ENCODE measurements around the gene ZNF83.
"Not testable (repeated sequence)": the region's sequence is repeated elsewhere in the genome, so short reads cannot be mapped to it uniquely, and the experiment has no call there.

The ZNF83 gene

DNA sequence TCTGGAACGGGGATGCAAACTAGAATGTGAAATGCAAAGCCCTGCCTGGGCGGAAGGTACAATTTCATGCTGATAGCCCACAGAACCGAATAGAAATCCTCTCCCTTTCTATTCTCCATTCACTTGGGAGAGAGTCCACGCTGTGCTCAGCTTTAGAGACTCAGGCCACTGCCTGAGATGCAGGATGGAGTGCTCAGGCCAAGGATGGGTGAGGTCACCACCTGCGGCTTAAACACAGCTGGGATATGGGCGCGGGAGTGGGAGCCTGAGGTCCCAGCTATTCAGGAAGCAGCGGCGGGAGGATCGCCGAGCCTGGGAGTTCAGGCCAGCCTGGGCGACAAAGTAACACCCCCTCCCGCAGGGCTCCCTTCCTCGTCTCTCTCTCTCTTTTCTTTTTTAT, 446 bp upstream of the ZNF83 start:
- DNase-seq = peak; percentile 83

GRCh38 chr19:52635786-52636570, 2.2 kb downstream of the ZNF83 start:
- no peak for DNase-seq

- DNase-seq = not testable (repeated sequence)
Measured at GRCh38 chr19:52627441-52627840, 10.7 kb downstream of the ZNF83 start.

GRCh38 chr19:52626915-52627314, 11.2 kb downstream of the ZNF83 start:
- DNase-seq = no peak

DNA sequence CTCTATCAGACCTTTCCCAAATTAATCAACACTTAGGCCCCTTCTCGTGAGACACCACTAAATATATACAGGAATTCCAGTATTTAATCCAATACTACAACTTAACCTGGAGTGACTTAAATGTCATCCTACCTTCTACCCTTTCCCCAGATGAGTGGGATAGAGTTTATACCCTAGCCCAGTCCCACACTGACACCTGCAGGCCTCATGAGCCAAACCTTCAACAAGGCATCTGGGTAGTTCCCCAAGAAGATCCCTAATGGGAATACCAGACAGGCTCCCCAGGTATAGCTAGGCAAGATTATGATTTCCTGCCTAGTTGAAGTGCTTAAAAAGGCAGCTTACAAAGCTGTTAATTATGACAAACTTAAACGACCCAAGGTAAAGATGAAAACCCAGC, 15.9 kb downstream of the ZNF83 start:
- DNase-seq = no peak

GRCh38 chr19:52621376-52621775, 16.8 kb downstream of the ZNF83 start:
- DNase-seq = no peak

DNA sequence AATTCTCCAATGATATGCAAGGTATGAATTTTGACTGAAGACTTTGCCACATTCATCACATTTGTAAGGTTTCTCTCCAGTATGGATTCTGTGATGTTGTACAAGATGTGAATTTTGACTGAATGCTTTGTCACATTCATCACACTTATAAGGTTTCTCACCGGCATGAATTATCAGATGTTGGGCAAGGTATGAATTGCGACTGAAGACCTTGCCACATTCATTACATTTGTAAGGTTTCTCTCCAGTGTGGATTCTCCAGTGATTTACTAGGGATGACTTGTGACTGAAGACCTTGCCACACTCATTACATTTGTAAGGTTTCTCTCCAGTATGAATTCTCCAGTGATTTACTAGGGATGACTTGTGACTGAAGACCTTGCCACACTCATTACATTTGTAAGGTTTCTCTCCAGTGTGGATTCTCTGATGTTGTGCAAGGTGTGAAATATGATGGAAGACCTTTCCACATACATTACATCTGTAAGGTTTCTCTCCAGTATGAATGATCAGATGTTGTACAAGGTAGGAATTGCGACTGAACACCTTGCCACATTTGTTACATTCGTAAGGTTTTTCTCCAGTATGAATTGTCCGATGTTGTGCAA, 24.8 kb downstream of the ZNF83 start:
- DNase-seq = no peak

GRCh38 chr19:52603558-52604207, 34.5 kb downstream of the ZNF83 start:
- DNase-seq = peak; percentile 49

DNA sequence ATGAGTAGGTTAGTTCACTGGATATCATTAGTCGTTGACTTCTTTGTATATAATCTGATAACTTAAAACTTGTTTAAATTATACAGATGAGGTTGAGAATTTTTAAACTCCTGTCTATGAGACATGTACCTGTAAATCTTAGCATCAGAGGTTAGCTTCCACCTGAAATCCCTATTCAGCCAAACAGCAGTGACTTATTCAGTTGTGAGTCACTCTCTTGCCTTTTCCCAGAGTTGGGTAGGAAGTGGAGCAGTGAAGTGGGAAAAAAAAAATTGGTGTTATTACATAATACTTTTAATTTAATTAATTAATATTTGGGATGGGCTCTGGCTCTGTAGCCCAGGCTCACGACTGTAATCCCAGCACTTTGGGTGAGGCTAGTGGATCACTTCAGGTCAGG, 35.2 kb downstream of the ZNF83 start:
- no peak for DNase-seq

DNA sequence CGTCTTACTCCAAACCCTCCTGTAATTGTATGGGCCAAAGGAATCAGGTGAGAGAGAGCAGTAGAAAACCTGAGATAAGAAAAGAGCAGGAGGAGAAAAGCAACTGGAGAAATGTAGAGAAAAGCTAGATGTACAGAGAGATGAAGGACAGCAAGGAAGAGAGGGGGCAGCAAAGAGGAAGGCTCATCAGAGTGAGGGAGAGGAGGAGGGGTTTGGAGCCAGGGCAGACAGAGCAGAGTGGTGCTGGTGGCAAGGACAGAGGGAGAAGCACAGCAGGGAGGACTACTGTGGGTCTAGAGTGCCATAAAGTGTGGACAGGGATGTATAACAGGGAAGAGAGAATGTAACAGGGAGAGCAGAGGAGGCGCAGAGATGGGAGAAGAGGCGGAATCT, 36.2 kb downstream of the ZNF83 start:
- peak; percentile 33 for DNase-seq

- peak; percentile 95 for DNase-seq
Measured at GRCh38 chr19:52601025-52601973, 36.9 kb downstream of the ZNF83 start.

DNA sequence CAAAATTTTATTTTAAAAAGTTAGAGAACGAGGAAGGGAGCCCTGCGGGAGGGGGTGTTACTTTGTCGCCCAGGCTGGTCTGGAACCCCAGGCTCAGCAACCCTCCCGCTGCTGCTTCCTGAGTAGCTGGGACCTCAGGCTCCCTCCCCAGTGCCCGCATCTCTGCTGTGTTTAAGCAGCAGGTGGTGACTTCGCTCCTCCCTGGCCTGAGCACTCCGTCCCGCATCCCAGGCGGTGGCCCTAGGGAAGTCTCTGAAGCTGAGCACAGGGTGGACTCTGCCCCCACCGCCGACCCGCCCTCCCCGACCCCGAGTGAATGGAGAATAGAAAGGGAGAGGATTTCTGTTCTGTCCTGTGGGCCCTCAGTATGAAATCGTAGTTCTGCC, 37.5 kb downstream of the ZNF83 start:
- no peak for DNase-seq

- no peak for DNase-seq
Measured at GRCh38 chr19:52599241-52599640, 38.9 kb downstream of the ZNF83 start.

- DNase-seq = not testable (repeated sequence)
Measured at GRCh38 chr19:52593441-52593840, 44.7 kb downstream of the ZNF83 start.

DNA sequence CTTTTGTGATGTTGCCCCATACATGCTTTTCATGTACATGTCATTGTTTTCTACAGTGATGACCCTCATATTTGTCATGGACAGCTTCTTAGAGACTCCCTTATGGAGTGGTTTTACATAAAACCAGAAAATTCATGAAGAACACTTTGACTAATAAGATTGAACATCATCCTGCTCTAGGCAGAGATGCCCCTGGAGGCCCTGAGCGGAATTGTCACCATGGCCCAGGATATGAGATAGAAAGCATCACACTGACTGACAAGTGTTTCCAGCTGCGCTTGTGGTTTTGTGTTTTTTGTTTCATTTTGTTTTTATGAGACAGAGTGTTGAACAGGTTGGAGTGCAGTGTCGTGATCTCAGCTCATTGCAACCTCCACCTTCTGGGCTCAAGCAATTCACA, 45.9 kb downstream of the ZNF83 start:
- no peak for DNase-seq

DNA sequence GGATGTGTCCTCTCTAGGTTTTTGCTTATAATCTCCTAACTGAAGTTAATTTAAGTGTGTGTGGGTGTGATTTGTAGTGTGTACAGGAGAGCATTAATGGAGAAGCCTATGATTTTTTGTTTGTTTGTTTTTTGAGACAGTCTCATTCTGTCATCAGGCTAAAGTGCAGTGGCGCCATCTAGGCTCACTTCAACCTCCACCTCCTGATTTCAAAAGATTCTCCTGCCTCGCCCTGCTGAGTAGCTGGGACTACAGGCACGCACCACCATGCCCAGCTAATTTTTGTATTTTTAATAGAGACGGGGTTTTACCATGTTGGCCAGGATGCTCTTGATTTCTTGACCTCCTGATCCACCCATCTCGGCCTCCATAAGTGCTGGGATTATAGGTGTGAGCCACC, 47.4 kb downstream of the ZNF83 start:
- DNase-seq = no peak

DNA sequence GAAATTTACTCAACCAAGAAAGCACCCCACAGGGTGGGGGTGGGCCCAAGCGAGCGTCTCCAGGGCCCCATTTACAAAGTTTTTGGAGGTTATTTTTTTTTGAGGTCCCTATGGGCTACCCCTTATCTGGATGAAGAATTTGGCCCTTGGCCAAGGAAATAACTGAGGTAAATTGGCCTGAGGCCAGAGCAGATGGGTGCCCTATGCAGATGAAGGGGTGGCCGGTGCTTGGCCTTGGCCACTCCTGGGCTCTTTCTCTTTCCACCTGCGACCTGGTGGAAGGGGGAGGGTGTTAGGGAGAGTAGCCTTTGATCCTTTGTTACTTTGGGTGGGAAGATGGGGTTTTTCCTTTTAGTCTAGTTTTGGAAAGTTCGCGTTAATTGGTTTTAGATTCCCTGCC, 52.6 kb downstream of the ZNF83 start:
- DNase-seq = no peak

GRCh38 chr19:52584736-52585440, 53.3 kb downstream of the ZNF83 start:
- no peak for DNase-seq

DNA sequence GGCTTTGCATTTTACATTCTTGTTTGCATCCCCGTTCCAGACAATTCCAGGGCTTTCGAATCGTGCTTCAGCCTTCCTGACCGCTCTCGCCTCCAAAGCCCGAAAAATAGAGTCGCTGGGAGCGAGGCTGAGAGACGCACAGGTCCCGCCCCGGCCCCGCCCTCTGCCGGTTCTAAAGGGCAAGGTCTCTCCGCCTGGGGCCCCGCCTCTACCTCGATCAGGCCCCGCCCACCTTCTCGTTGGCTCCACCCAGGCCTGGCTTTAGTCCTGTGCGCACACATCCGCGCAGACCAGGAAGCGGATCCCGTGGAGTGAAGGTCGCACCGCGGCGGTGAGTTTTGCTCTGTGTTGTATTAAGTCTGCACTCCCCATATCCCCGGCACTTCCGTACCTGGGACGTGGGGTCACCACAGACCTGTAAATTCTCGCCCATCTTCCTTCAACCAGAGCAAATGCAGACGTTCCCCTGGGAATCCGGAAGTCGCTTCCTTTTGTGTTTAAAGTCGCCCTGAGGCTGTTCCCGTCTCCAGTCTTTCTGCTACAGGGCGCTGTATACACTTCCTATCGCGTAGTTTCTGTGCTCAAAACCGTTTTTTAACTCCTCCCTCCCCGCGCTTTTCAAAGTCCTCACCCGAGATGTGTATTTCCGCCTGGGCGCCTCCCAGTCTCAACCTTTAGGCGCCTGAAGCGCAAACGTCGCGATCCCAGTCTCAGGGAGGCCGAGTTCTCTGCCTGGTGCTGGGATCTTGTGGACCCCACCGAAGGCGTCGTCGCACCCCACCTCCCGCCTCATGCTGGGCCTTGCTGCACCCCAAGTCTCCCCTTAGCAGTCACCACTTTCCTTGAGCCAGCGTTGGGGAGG, 67.9 kb downstream of the ZNF83 start, which contains the start of gene ZNF701:
Gene ZNF701, plus strand, starts transcription at position 288 of the 862 bp plus-strand sequence. CDS start 3,861 bp downstream, outside the sequence.
- DNase-seq = peak; percentile 93

DNA sequence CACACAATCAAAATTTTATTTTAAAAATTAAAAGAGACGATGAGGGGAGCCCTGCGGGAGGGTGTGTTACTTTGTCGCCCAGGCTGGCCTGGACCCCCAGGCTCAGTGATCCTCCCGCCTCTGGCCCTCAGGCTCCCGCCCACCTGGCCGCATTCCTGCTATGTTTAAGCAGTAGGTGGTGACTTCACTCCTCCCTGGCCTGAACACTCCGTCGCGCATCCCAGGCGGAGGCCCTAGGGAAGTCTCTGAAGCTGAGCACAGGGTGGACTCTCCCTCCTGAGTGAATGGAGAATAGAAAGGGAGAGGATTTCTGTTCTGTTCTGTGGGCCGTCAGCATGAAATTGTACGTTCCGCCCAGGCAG, 68.5 kb downstream of the ZNF83 start:
- DNase-seq = peak; percentile 51

- no peak for DNase-seq
Measured at GRCh38 chr19:52567921-52568320, 70.2 kb downstream of the ZNF83 start.
